Stomach (tissue), 9 donors: ENCODE measurements around the gene RRP12. TPM values are rescaled to one million over a fixed set of nuclear protein-coding genes. Genes with fewer than 3 reads are reported as not detected.

Experiments
- DNase-seq, 2 donors: peaks; one replicate each; pipeline versions ENCODE4 v3.0.0 to v3.0.0-alpha.2; 2013 to 2019
- H3K27ac ChIP-seq, 5 donors: fragments of 200-600 bp in 4 of 5; sonication (generic) in 4 of 5; one replicate each; pipeline ENCODE4 v1.5.1; 2013 to 2019; ENCODE audit warnings: mild to moderate bottlenecking in 1 of 5, moderate library complexity in 1 of 5
- H3K27me3 ChIP-seq, 3 donors: fragments of 200-600 bp; sonication (generic); one replicate each; pipeline ENCODE4 v1.5.1; 2017 to 2019; ENCODE audit warnings: mixed run types in 1 of 3
- H3K36me3 ChIP-seq, 4 donors: fragments of 200-600 bp; sonication (generic); 1 replicate in 3 of 4; 2 replicates in 1 of 4; pipeline ENCODE4 v1.5.1; 2016 to 2019
- H3K4me1 ChIP-seq, 4 donors: fragments of 200-600 bp; sonication (generic); one replicate each; pipeline ENCODE4 v1.5.1; 2016 to 2019
- H3K4me3 ChIP-seq, 4 donors: fragments of 200-600 bp; sonication (generic) in 3 of 4; one replicate each; pipeline ENCODE4 v1.5.1; 2016 to 2019; ENCODE audit warnings: mild to moderate bottlenecking in 1 of 4
- H3K9me3 ChIP-seq, 4 donors: fragments of 200-600 bp; sonication (generic); one replicate each; pipeline ENCODE4 v1.5.1; 2016 to 2019
- CTCF ChIP-seq, 7 experiments: fragments of 450-650 bp in 4 of 7; fragments of 200-600 bp in 3 of 7; sonication (generic) in 3 of 7; IDR thresholded peaks; one replicate each; pipeline ENCODE4 v1.5.1; 2016 to 2019; ENCODE audit warnings: antibody characterized with exemption in 7 of 7, control low read depth in 2 of 7, mild to moderate bottlenecking in 1 of 7
- EP300 ChIP-seq: sonication (generic); formaldehyde crosslinking; IDR thresholded peaks from one replicate; pipeline ENCODE4 v1.6.1; 2017; ENCODE audit warnings: antibody characterized with exemption
- POLR2A ChIP-seq, 4 donors: fragments of 450-650 bp; IDR thresholded peaks; one replicate each; pipeline ENCODE4 v1.6.1; 2016; ENCODE audit warnings: antibody characterized with exemption in 4 of 4, control low read depth in 2 of 4, mild to moderate bottlenecking in 1 of 4, moderate library complexity in 1 of 4
- POLR2AphosphoS5 ChIP-seq, 3 donors: sonication (generic); formaldehyde crosslinking; IDR thresholded peaks; one replicate each; pipeline ENCODE4 v1.6.1; 2016; ENCODE audit warnings: antibody characterized with exemption in 3 of 3
- WGBS, 5 donors: extraction: QIAGEN DNeasy Blood & Tissue Kit in 3 of 5; methylation state at CpG; one replicate each; pipeline versions ENCODE4 v1.1.5 to v1.1.7; 2013 to 2018; 5-methylcytosine and 5-hydroxymethylcytosine counted together
- intact Hi-C: fragments of 100-400 bp; cut with DNase I; formaldehyde crosslinking; loops from one replicate; pipeline ENCODE4 v1.15.1; 2023; ENCODE audit warnings: low total_unique reads
- polyA plus RNA-seq, 3 donors: library from polyadenylated mRNA; stranded (reverse); fragments of 200-250 nt; gene quantifications; one replicate each; pipeline ENCODE4 v1.2.3, GENCODE V29; 2013
- total RNA-seq, 5 donors: library from RNA; depleted of rRNA; stranded (reverse); fragments of >200 nt; gene quantifications; one replicate each; pipeline versions ENCODE4 v1.1.0 to v1.2.3, GENCODE V29; 2014 to 2016
- donor health status: healthy with polysubstance abuse.
- donor health status: Bipolar disorder and iron deficiency.
- donor health status: healthy.

RRP12 gene
- total and polyA plus RNA-seq, 8 donors = 3.5 to 22.2 (median 14.4) TPM

DNA sequence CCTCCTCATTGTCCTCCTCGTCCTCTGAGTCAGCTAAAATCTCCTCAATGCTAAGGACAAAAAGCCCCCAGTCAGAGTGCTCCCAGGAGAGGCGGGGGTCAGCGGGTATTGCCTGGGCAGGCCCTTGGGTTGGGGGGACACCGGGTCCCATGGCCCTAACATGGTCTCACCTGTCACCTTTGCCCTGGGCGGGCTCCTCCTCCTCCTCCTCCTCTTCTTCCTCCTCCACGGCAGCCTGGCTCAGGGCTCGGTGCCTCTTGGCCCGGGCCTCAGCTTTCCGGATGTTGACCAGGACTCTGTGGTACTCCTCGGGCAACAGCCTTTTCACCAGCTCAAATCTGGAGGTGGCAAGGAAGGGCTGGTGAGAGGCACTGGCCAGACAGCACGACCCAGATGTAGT, 34.6 kb downstream of the RRP12 start:
- intact Hi-C loops = no loop called here

DNA sequence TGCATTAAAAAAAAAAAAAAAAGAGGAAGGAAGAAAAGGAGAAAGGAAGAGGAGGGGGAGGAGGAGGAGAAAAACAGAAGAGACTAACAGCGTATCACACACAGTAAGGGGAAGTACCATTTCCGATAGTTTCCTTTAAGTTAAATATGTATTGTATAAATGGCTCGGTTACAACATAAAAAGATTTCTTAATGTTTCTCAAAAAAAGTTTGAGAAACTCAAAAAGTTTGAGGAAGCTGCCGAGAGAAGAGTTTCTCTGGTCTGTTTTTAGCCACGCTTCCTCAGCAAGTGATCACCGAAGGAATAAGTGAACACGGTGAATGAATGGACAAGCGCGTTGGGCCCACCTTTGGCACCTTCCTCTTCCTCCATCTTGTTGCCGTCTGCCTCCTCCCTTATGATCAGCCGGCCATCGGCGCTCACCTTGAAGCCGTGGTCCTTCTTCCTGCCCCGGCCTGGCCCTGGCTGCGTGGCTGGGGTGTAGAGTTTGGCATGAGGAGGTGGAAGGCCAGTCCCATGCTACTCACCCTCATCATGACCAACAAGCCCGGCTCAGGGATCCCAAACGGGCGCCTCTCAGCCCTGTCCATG, 35.3 kb downstream of the RRP12 start:
- intact Hi-C loops = no loop called here
- no peak for TF ChIP-seq POLR2A (IDR thresholded peaks at IDR 0.05)
- TF ChIP-seq EP300 = no peak
- TF ChIP-seq CTCF (IDR thresholded peaks at IDR 0.05) = no peak
- no peak for TF ChIP-seq POLR2AphosphoS5 (IDR thresholded peaks at IDR 0.05)
- Histone ChIP-seq H3K36me3 (peaks cover 39 to 96% (median 90%) of the 10 kb centered on the region in 4 donors), H3K27ac (peak overlapping the region in 3 of 5 donors; percentile 34 to 81 (median 77)), H3K9me3 (no peaks in the 10 kb centered on the region), H3K4me1 (peaks cover 0 to 24% (median 0%) of the 10 kb centered on the region in 4 donors), H3K27me3 (no peaks in the 10 kb centered on the region), H3K4me3 (no peak overlapping the region)
- 74 to 90% (median 83%) methylated on average over 19 of the region's 19 CpGs for WGBS, 5 donors
- DNase-seq = no peak

More for the DNA sequence above, 34.6 kb downstream of the RRP12 start:
- WGBS, 5 donors = 86 to 94% (median 89%) methylated on average over 10 to 11 of the region's 11 CpGs
- peak overlapping the region in 3 of 5 donors; percentile 34 to 81 (median 77) for H3K27ac ChIP-seq
- TF ChIP-seq POLR2AphosphoS5 (IDR thresholded peaks at IDR 0.05) (no peak), POLR2A (IDR thresholded peaks at IDR 0.05) (no peak), EP300 (no peak)
- DNase-seq = no peak
- H3K36me3 ChIP-seq = peaks cover 46 to 97% (median 95%) of the 10 kb centered on the region in 4 donors
- H3K9me3 ChIP-seq = no peaks in the 10 kb centered on the region
- H3K4me3 ChIP-seq = no peak overlapping the region
- H3K4me1 ChIP-seq = peaks cover 0 to 24% (median 0%) of the 10 kb centered on the region in 4 donors
- no peaks in the 10 kb centered on the region for H3K27me3 ChIP-seq

GRCh38 chr10:97363071-97363470, 38.1 kb downstream of the RRP12 start:
- intact Hi-C loops = no loop called here
- no peak for DNase-seq
- no peak for TF ChIP-seq EP300
- no peak for TF ChIP-seq POLR2A (IDR thresholded peaks at IDR 0.05)
- Histone ChIP-seq H3K27ac (no peak overlapping the region), H3K36me3 (peaks cover 25 to 96% (median 89%) of the 10 kb centered on the region in 4 donors), H3K4me3 (no peak overlapping the region), H3K4me1 (peaks cover 0 to 24% (median 0%) of the 10 kb centered on the region in 4 donors), H3K27me3 (no peaks in the 10 kb centered on the region), H3K9me3 (no peaks in the 10 kb centered on the region)
- WGBS, 5 donors = 95 to 98% (median 97%) methylated on average over 4 of the region's 4 CpGs

DNA sequence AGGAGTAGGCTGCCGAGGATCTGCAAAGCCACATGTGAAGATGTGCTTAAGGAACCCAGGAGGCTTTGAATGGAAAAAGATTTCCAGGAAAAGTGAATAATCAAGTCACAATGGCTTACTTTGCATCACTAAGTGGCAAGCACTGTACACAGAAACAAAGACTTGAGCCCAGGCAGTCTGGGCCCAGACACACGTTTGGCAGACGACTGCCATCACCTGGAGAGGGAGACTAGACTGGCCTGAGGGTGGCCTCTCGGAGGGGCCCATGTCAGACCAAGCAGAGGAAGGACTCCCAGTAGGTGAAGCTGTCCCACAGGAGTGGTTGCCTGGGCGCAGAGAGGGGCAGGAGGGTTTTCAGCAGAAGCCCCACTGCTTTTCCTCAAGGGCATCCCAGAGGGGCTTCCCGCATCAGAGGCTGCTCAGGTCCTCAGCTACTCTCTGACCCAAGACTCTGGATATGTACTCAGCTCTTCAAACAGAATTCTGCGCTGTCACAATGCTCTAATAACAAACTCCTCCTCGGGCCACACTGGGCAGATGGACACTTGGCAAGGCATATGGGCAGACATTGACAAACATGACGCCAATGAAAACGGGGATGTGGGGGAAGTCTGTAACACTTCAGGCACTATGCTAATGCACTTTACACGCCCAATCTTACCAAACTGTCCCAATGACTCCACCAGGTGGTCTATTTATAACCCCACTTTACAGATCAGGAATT, 38.7 kb downstream of the RRP12 start:
- Histone ChIP-seq H3K27ac (no peak overlapping the region), H3K4me1 (peaks cover 0 to 24% (median 0%) of the 10 kb centered on the region in 4 donors), H3K9me3 (no peaks in the 10 kb centered on the region), H3K4me3 (no peak overlapping the region), H3K36me3 (peaks cover 25 to 96% (median 89%) of the 10 kb centered on the region in 4 donors), H3K27me3 (no peaks in the 10 kb centered on the region)
- TF ChIP-seq POLR2AphosphoS5 (IDR thresholded peaks at IDR 0.05) = no peak
- TF ChIP-seq POLR2A (IDR thresholded peaks at IDR 0.05) = no peak
- TF ChIP-seq CTCF (IDR thresholded peaks at IDR 0.05) = no peak
- no peak for TF ChIP-seq EP300
- intact Hi-C loops = no loop called here
- no peak for DNase-seq
- 73 to 85% (median 79%) methylated on average over 11 of the region's 11 CpGs for WGBS, 5 donors

- H3K4me3 ChIP-seq = no peak overlapping the region
- TF ChIP-seq EP300 = no peak
- TF ChIP-seq POLR2AphosphoS5 (IDR thresholded peaks at IDR 0.05) = no peak
- intact Hi-C loops = no loop called here
- no peaks in the 10 kb centered on the region for H3K27me3 ChIP-seq
- H3K4me1 ChIP-seq = peaks cover 0 to 18% (median 0%) of the 10 kb centered on the region in 4 donors
- H3K36me3 ChIP-seq = peaks cover 21 to 96% (median 89%) of the 10 kb centered on the region in 4 donors
- WGBS, 5 donors = 78 to 93% (median 88%) methylated on average over 6 to 11 of the region's 11 CpGs
- no peak overlapping the region for H3K27ac ChIP-seq
- DNase-seq = no peak
- H3K9me3 ChIP-seq = no peaks in the 10 kb centered on the region
Measured at GRCh38 chr10:97361537-97361901, 39.6 kb downstream of the RRP12 start.
